ENCODE data around the gene PAM.

- TF ChIP-seq CTCF (optimal IDR thresholded peaks at IDR 0.05 in 1 of 3, IDR thresholded peaks at IDR 0.05 in 1 of 3, conservative IDR thresholded peaks at IDR 0.05 in 1 of 3; ENCODE audit: extremely low read depth in 1 of 3, insufficient read depth in 2 of 3, low read length in 3 of 3) (no peak), EZH2 (IDR thresholded peaks at IDR 0.05; ENCODE audit: low read length) (no peak)
Measured at GRCh38 chr5:102903074-102903871, 148.2 kb downstream of the PAM start.
